Ovary (tissue), 9 donors: Measurements from ENCODE around the gene ZNF532. TPM values are rescaled to one million over a fixed set of nuclear protein-coding genes. Genes with fewer than 3 reads are reported as not detected.

Experiments used
- DNase-seq, 5 donors: peaks; one replicate each; pipeline ENCODE4 v3.0.0-alpha.2; 2019 to 2020
- H3K27ac ChIP-seq, 2 donors: fragments of 200-600 bp; one replicate each; pipeline versions ENCODE4 v1.5.1 to v1.8.0; 2019 to 2022
- H3K27me3 ChIP-seq: fragments of 200-600 bp; one replicate; pipeline ENCODE4 v1.8.0; 2022
- H3K36me3 ChIP-seq: fragments of 200-600 bp; sonication (generic); one replicate; pipeline ENCODE4 v1.5.1; 2019
- H3K4me1 ChIP-seq: one replicate; pipeline ENCODE4 v1.8.1; 2013; ENCODE audit warnings: mild to moderate bottlenecking, moderate library complexity; ENCODE audit not compliant: insufficient read depth
- H3K4me3 ChIP-seq: fragments of 200-600 bp; sonication (generic); one replicate; pipeline ENCODE4 v1.5.1; 2017
- H3K9me3 ChIP-seq, 2 donors: fragments of 200-600 bp in 1 of 2; sonication (generic) in 1 of 2; one replicate each; pipeline versions ENCODE4 v1.5.1 to v1.8.1; 2013 to 2019; ENCODE audit warnings: mild to moderate bottlenecking in 1 of 2, moderate library complexity in 1 of 2
- CTCF ChIP-seq, 3 donors: fragments of 450-650 bp in 2 of 3; fragments of 200-600 bp in 1 of 3; IDR thresholded peaks; one replicate each; pipeline versions ENCODE4 v1.5.1 to v1.8.0; 2016 to 2022; ENCODE audit warnings: antibody characterized with exemption in 3 of 3, mild to moderate bottlenecking in 1 of 3
- EP300 ChIP-seq: sonication (generic); formaldehyde crosslinking; IDR thresholded peaks from one replicate; pipeline ENCODE4 v1.6.1; 2017; ENCODE audit warnings: antibody characterized with exemption
- POLR2A ChIP-seq: fragments of 450-650 bp; IDR thresholded peaks from one replicate; pipeline ENCODE4 v1.6.1; 2017; ENCODE audit warnings: antibody characterized with exemption, mild to moderate bottlenecking, moderate library complexity
- WGBS, 3 donors: extraction: QIAGEN DNeasy Blood & Tissue Kit in 1 of 3; methylation state at CpG; one replicate each; pipeline versions ENCODE4 v1.1.5 to v1.1.7; 2013 to 2017; 5-methylcytosine and 5-hydroxymethylcytosine counted together
- intact Hi-C, 4 donors: fragments of 100-400 bp; cut with DNase I; formaldehyde crosslinking; loops; one replicate each; pipeline versions ENCODE4 v1.11.0 to v1.15.1; 2022 to 2023
- polyA plus RNA-seq, 2 donors: library from polyadenylated mRNA; stranded (reverse); fragments of 200-250 nt in 1 of 2; fragments of 350-450 nt in 1 of 2; fragmentation: Illumina TruSeq in 1 of 2; extraction: RNeasy Lipid Tissue Mini Kit (QIAGEN cat#74804) in 1 of 2; gene quantifications; one replicate each; pipeline ENCODE4 v1.2.3, GENCODE V29; 2013 to 2014
- total RNA-seq, 7 donors: library from RNA; depleted of rRNA in 2 of 7; stranded (reverse); fragments of >200 nt in 2 of 7; fragmentation: NEBNext Ultra II Directional in 3 of 7; extraction: Animal tissue kit (Norgen Biotek cat#: 25700) in 3 of 7; gene quantifications; one replicate each; pipeline versions ENCODE4 v1.1.0 to v1.2.4, GENCODE V29; 2016 to 2023
- donor health status: DM: no; HTN: no; CAD: no; lungs with moderate emphysema.
- donor health status: DM: no; HTN: no; CAD: no.
- donor health status: Bipolar disorder and iron deficiency.
- donor health status: DM: yes; HTN: yes; CAD: no.
- donor health status: DM: no; HTN: no; CAD: no.
- donor health status: DM: yes; HTN: yes; CAD: no.

ZNF532 gene
- total and polyA plus RNA-seq, 9 donors: 40.5 to 162 (median 101) TPM

DNA sequence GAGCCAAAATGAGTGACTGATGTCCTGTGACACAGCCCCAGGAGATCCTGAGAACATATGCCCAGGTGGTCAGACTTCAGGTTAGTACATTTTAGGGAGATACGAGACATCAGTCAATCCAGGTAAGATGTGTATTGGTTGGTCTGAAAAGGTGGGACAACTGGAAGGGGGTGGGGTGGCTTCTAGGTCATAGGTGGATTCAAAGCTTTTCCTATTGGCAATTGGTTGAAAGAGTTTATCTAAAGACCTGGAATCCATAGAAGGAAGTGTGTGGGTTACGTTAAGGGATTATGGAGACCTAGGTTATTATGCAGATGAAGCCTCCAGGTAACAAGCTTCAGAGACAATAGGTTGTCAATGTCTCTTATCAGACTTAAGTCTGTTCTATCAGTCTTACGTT, 136.5 kb downstream of the ZNF532 start:
- Histone ChIP-seq H3K4me1 (peaks cover 14% of the 10 kb centered on the region), H3K27me3 (no peaks in the 10 kb centered on the region), H3K4me3 (no peak overlapping the region), H3K36me3 (no peaks in the 10 kb centered on the region), H3K9me3 (no peaks in the 10 kb centered on the region), H3K27ac (no peak overlapping the region)
- intact Hi-C loops: no loop called here
- 95 to 97% (median 97%) methylated on average over 3 of the region's 3 CpGs for WGBS, 3 donors
- no peak for TF ChIP-seq CTCF (IDR thresholded peaks at IDR 0.05)
- TF ChIP-seq POLR2A: no peak
- TF ChIP-seq EP300: no peak
- DNase-seq: no peak

DNA sequence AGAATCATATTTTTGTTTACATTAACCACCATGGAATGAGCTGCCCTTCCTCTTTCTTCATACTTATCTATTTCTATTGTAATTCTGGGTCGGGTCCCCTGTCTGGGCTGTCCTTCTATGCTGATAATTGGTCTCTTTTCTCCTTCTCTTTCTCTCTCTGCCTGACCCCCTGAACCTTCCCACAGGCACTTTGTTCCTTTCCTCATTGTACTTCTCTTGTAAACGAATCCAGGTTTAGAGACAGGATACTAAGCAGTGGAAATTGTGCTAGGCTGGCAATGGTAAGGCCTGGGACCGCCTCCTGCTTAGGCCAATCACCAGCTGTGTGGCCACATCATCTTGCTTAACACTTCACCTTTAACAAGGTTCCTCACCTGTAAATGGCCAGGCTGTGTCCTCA, 137.0 kb downstream of the ZNF532 start:
- WGBS, 3 donors: 85 to 89% (median 87%) methylated on average over 3 of the region's 3 CpGs
- intact Hi-C loops: no loop called here
- Histone ChIP-seq H3K4me3 (no peak overlapping the region), H3K4me1 (peaks cover 14% of the 10 kb centered on the region), H3K27ac (no peak overlapping the region), H3K36me3 (no peaks in the 10 kb centered on the region), H3K9me3 (no peaks in the 10 kb centered on the region), H3K27me3 (no peaks in the 10 kb centered on the region)
- no peak for DNase-seq
- TF ChIP-seq CTCF (IDR thresholded peaks at IDR 0.05) (no peak), POLR2A (no peak), EP300 (no peak)

GRCh38 chr18:59002974-59003594, 138.4 kb downstream of the ZNF532 start:
- no peaks in the 10 kb centered on the region for H3K27me3 ChIP-seq
- H3K36me3 ChIP-seq: no peaks in the 10 kb centered on the region
- H3K27ac ChIP-seq: no peak overlapping the region
- intact Hi-C loops: no loop called here
- H3K9me3 ChIP-seq: no peaks in the 10 kb centered on the region
- WGBS, 3 donors: 68 to 76% (median 76%) methylated on average over 7 of the region's 7 CpGs
- TF ChIP-seq POLR2A (no peak), EP300 (no peak), CTCF (IDR thresholded peaks at IDR 0.05) (no peak)
- no peak for DNase-seq
- H3K4me3 ChIP-seq: no peak overlapping the region
- H3K4me1 ChIP-seq: peaks cover 9% of the 10 kb centered on the region

DNA sequence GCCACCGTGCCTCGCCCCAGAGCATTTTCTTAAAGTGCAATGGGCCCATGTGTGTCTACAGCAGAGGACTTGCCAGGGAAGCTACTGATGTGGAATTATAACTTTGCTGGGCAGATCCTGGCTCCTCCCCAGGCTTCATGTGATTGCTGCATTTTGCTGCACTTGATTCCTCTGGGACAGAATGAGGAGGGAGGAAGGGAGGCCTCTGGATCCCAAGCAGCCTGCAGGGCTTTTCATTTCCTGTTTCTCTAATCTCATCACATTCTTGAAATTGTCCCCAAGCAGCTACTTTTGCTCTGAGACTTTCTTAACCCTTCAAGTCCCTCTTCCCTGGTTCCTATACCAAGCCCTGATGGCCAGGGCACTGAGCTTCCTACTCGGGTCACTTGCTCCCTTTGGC, 140.6 kb downstream of the ZNF532 start:
- intact Hi-C loops: no loop called here
- DNase-seq: peak in 1 of 5 donors; percentile 36
- no peaks in the 10 kb centered on the region for H3K9me3 ChIP-seq

More for the DNA sequence above, 140.6 kb downstream of the ZNF532 start:
- Histone ChIP-seq H3K4me1 (peaks cover 7% of the 10 kb centered on the region), H3K4me3 (no peak overlapping the region), H3K27me3 (no peaks in the 10 kb centered on the region), H3K27ac (no peak overlapping the region), H3K36me3 (no peaks in the 10 kb centered on the region)
- 52 to 74% (median 60%) methylated on average over 3 of the region's 3 CpGs for WGBS, 3 donors
- TF ChIP-seq CTCF (IDR thresholded peaks at IDR 0.05) (no peak), EP300 (no peak), POLR2A (no peak)
